Natural killer cell (primary cell): Measurements from ENCODE around the gene SH3PXD2B. TPM values are rescaled to one million over a fixed set of nuclear protein-coding genes. Genes with fewer than 3 reads are reported as not detected.

Experiments
- ATAC-seq, 3 donors: fragments of 150-1000 bp in 2 of 3; fragments of 200-7000 bp in 1 of 3; cut with Tn5 transposase; 1 replicate in 1 of 3; 2 replicates in 2 of 3; pipeline ENCODE4 v1.10.0; 2021; ENCODE audit warnings: mild to moderate bottlenecking in 2 of 3, moderate library complexity in 2 of 3
- DNase-seq, 2 donors: peaks; one replicate each; pipeline versions ENCODE4 v3.0.0 to v3.0.0-alpha.2; 2013 to 2021; ENCODE audit warnings: mixed read lengths in 1 of 2
- H3K27ac ChIP-seq: one replicate; pipeline ENCODE4 v1.5.1; 2013; ENCODE audit warnings: mild to moderate bottlenecking, low read length
- H3K27me3 ChIP-seq: one replicate; pipeline ENCODE4 v1.6.1; 2013; ENCODE audit warnings: low read length; ENCODE audit not compliant: control insufficient read depth, insufficient read depth
- H3K36me3 ChIP-seq: one replicate; pipeline ENCODE4 v1.6.1; 2013; ENCODE audit warnings: low read length; ENCODE audit not compliant: control insufficient read depth, insufficient read depth
- H3K4me1 ChIP-seq: one replicate; pipeline ENCODE4 v1.6.1; 2013; ENCODE audit warnings: low read length; ENCODE audit not compliant: control insufficient read depth, insufficient read depth
- H3K4me3 ChIP-seq: one replicate; pipeline ENCODE4 v1.5.1; 2013; ENCODE audit warnings: low read length
- H3K9me3 ChIP-seq: one replicate; pipeline ENCODE4 v1.6.1; 2013; ENCODE audit warnings: low read length; ENCODE audit not compliant: control insufficient read depth, insufficient read depth
- H3K27ac Mint-ChIP-seq, 2 donors: one replicate each; pipeline ENCODE4 v1.8.0; 2022; ENCODE audit warnings: mild to moderate bottlenecking in 2 of 2, mixed read lengths in 2 of 2, moderate library complexity in 1 of 2
- H3K27me3 Mint-ChIP-seq, 2 donors: one replicate each; pipeline ENCODE4 v1.8.0; 2022; ENCODE audit warnings: low read depth in 2 of 2, mixed read lengths in 2 of 2
- H3K36me3 Mint-ChIP-seq: one replicate; pipeline ENCODE4 v1.8.0; 2022; ENCODE audit warnings: mixed read lengths
- H3K4me1 Mint-ChIP-seq, 2 donors: one replicate each; pipeline ENCODE4 v1.8.0; 2022; ENCODE audit warnings: mixed read lengths in 2 of 2
- H3K4me3 Mint-ChIP-seq: one replicate; pipeline ENCODE4 v1.8.0; 2022; ENCODE audit warnings: mild to moderate bottlenecking, moderate library complexity, mixed read lengths
- H3K9me3 Mint-ChIP-seq, 2 donors: one replicate each; pipeline ENCODE4 v1.8.0; 2022; ENCODE audit warnings: mixed read lengths in 2 of 2
- CTCF ChIP-seq: fragments of 200-600 bp; IDR thresholded peaks from one replicate; pipeline ENCODE4 v1.8.0; 2022; ENCODE audit warnings: antibody characterized with exemption
- WGBS: methylation state at CpG from one replicate; pipeline ENCODE4 v1.1.7; 2013; ENCODE audit warnings: missing lambda C conversion rate; ENCODE audit not compliant: insufficient coverage; 5-methylcytosine and 5-hydroxymethylcytosine counted together
- intact Hi-C: fragments of 100-400 bp; cut with micrococcal nuclease; formaldehyde crosslinking; loops from one replicate; pipeline ENCODE4 v1.14.2; 2022
- total RNA-seq, 4 donors: library from RNA; stranded (reverse); fragments of 120-200 nt in 1 of 4; gene quantifications; one replicate each; pipeline versions ENCODE4 v1.2.3 to v1.2.4, GENCODE V29; 2013 to 2022

SH3PXD2B gene
- total RNA-seq, 3 donors from 2014 or later (not counting 1 experiment from before 2014, with no cell fraction given): 0.25 to 0.35 TPM; not detected in 1

- no peak overlapping the region for H3K4me3 ChIP-seq
- 86% methylated on average over 2 of the region's 2 CpGs for WGBS
- Mint-ChIP-seq H3K4me1 (no peaks in the 10 kb centered on the region), H3K9me3 (no peaks in the 10 kb centered on the region), H3K27ac (no peak overlapping the region), H3K27me3 (peaks cover 11 to 18% of the 10 kb centered on the region in 2 donors), H3K4me3 (no peak overlapping the region), H3K36me3 (no peaks in the 10 kb centered on the region)
- DNase-seq (no peak), ATAC-seq (no peak)
- H3K9me3 ChIP-seq: no peaks in the 10 kb centered on the region
- no peaks in the 10 kb centered on the region for H3K36me3 ChIP-seq
- intact Hi-C loops: loop anchor here (10.0 kb wide), 1 partner anchor 815 kb away; no protein-coding TSS in a partner anchor
- no peaks in the 10 kb centered on the region for H3K4me1 ChIP-seq
- no peaks in the 10 kb centered on the region for H3K27me3 ChIP-seq
- no peak overlapping the region for H3K27ac ChIP-seq
- TF ChIP-seq CTCF: no peak
Measured at GRCh38 chr5:172299916-172300439, 154.3 kb downstream of the SH3PXD2B start.

- TF ChIP-seq CTCF: no peak
- DNase-seq (no peak), ATAC-seq (no peak)
- H3K27me3 ChIP-seq: no peaks in the 10 kb centered on the region
- peaks cover 3% of the 10 kb centered on the region for H3K4me1 ChIP-seq
- no peaks in the 10 kb centered on the region for H3K9me3 Mint-ChIP-seq
- no peak overlapping the region for H3K4me3 Mint-ChIP-seq
- H3K27ac ChIP-seq: no peak overlapping the region
- intact Hi-C loops: loop anchor here (5.0 to 10.0 kb wide), 2 partner anchors 383 to 810 kb away; no protein-coding TSS in a partner anchor
- no peaks in the 10 kb centered on the region for H3K9me3 ChIP-seq
- H3K27ac Mint-ChIP-seq: no peak overlapping the region
- H3K36me3 ChIP-seq: no peaks in the 10 kb centered on the region
- H3K4me1 Mint-ChIP-seq: peaks cover 0 to 5% of the 10 kb centered on the region in 2 donors
- no peak overlapping the region for H3K4me3 ChIP-seq
- H3K27me3 Mint-ChIP-seq: no peaks in the 10 kb centered on the region
- H3K36me3 Mint-ChIP-seq: no peaks in the 10 kb centered on the region
Measured at GRCh38 chr5:172294831-172295230, 159.5 kb downstream of the SH3PXD2B start.

- no peaks in the 10 kb centered on the region for H3K9me3 ChIP-seq
- H3K4me3 ChIP-seq: no peak overlapping the region
- H3K27me3 ChIP-seq: no peaks in the 10 kb centered on the region
- H3K4me1 Mint-ChIP-seq: peaks cover 0 to 5% of the 10 kb centered on the region in 2 donors
- no peaks in the 10 kb centered on the region for H3K9me3 Mint-ChIP-seq
- H3K36me3 Mint-ChIP-seq: no peaks in the 10 kb centered on the region
- peaks cover 3% of the 10 kb centered on the region for H3K4me1 ChIP-seq
- DNase-seq (no peak), ATAC-seq (no peak)
- H3K27me3 Mint-ChIP-seq: no peaks in the 10 kb centered on the region
- no peak overlapping the region for H3K27ac ChIP-seq
- no peak overlapping the region for H3K27ac Mint-ChIP-seq
- WGBS: 100% methylated on average over 2 of the region's 2 CpGs
- no peak overlapping the region for H3K4me3 Mint-ChIP-seq
- TF ChIP-seq CTCF: no peak
- H3K36me3 ChIP-seq: no peaks in the 10 kb centered on the region
- intact Hi-C loops: loop anchor here (1.0 to 10.0 kb wide), 3 partner anchors 187 to 809 kb away; no protein-coding TSS in a partner anchor
Measured at GRCh38 chr5:172293745-172294342, 160.5 kb downstream of the SH3PXD2B start.
